GM12878 (cell line): Measurements from ENCODE around the gene ARCN1. TPM values are rescaled to one million over a fixed set of nuclear protein-coding genes. Genes with fewer than 3 reads are reported as not detected.

ENCODE experiments used
- ASH2L ChIP-seq: fragments of 300-600, 200-600 bp; sonication (generic); IDR thresholded peaks from 2 replicates; pipeline ENCODE4 v1.6.1; 2017; ENCODE audit warnings: low read depth, mild to moderate bottlenecking, borderline replicate concordance
- BCL3 ChIP-seq: IDR thresholded peaks from 2 replicates; pipeline ENCODE4 v1.6.1; 2011; ENCODE audit warnings: borderline replicate concordance, low read depth, mild to moderate bottlenecking, moderate library complexity, low read length; ENCODE audit not compliant: insufficient read depth, poor library complexity, severe bottlenecking
- BMI1 ChIP-seq: fragments of 450-650 bp; IDR thresholded peaks from 2 replicates; pipeline ENCODE4 v1.6.1; 2016; ENCODE audit warnings: mild to moderate bottlenecking, moderate library complexity, borderline replicate concordance
- CEBPZ ChIP-seq: fragments of 150-350 bp; IDR thresholded peaks from 2 replicates; pipeline ENCODE4 v1.6.1; 2016; ENCODE audit warnings: low read depth, low read length
- ESRRA ChIP-seq: IDR thresholded peaks from 2 replicates; pipeline ENCODE4 v1.6.1; 2012; ENCODE audit warnings: mild to moderate bottlenecking, low read length, improper control_type of control experiment
- FOS ChIP-seq: IDR thresholded peaks from 3 replicates; pipeline ENCODE4 v1.6.1; 2011; ENCODE audit warnings: borderline replicate concordance; ENCODE audit not compliant: insufficient read length; ENCODE audit errors: extremely low read depth
- FOXM1 ChIP-seq: IDR thresholded peaks from 2 replicates; pipeline ENCODE4 v1.6.1; 2012; ENCODE audit warnings: low read depth, mild to moderate bottlenecking, inconsistent platforms, low read length, moderate library complexity
- GATAD2B ChIP-seq: fragments of 450-650 bp; conservative IDR thresholded peaks from 2 replicates; pipeline ENCODE4 v1.6.1; 2017; ENCODE audit warnings: low read depth, mild to moderate bottlenecking, moderate library complexity
- HDAC2 ChIP-seq: fragments of 200-600 bp; sonication (generic); IDR thresholded peaks from 2 replicates; pipeline ENCODE4 v1.6.1; 2017
- HDGF ChIP-seq: fragments of 450-650 bp; IDR thresholded peaks from 2 replicates; pipeline ENCODE4 v1.6.1; 2016; ENCODE audit warnings: antibody characterized with exemption
- IRF4 ChIP-seq: IDR thresholded peaks from 2 replicates; pipeline ENCODE4 v1.6.1; 2011; ENCODE audit warnings: low read depth, low read length
- JUNB ChIP-seq: IDR thresholded peaks from 2 replicates; pipeline ENCODE4 v1.6.1; 2016; ENCODE audit warnings: antibody characterized with exemption, mild to moderate bottlenecking
- JUND ChIP-seq: IDR thresholded peaks from 2 replicates; pipeline ENCODE4 v1.6.1; 2012; ENCODE audit warnings: low read depth, mild to moderate bottlenecking, low read length, improper control_type of control experiment, moderate library complexity
- MEF2A ChIP-seq: IDR thresholded peaks from 2 replicates; pipeline ENCODE4 v1.6.1; 2011; ENCODE audit warnings: low read depth, mild to moderate bottlenecking, low read length, moderate library complexity; ENCODE audit not compliant: insufficient read depth
- MTA2 ChIP-seq: fragments of 450-650 bp; IDR thresholded peaks from 2 replicates; pipeline ENCODE4 v1.6.1; 2016; ENCODE audit warnings: low read depth, mild to moderate bottlenecking, moderate library complexity
- NBN ChIP-seq: fragments of 450-650 bp; IDR thresholded peaks from 2 replicates; pipeline ENCODE4 v1.6.1; 2016
- NR2F1 ChIP-seq: fragments of 450-650 bp; conservative IDR thresholded peaks from 2 replicates; pipeline ENCODE4 v1.6.1; 2017; ENCODE audit warnings: mild to moderate bottlenecking
- RAD51 ChIP-seq: fragments of 450-650 bp; IDR thresholded peaks from 2 replicates; pipeline ENCODE4 v1.6.1; 2016; ENCODE audit warnings: moderate library complexity, mild to moderate bottlenecking, inconsistent platforms
- RBBP5 ChIP-seq: fragments of 200-600 bp; sonication (generic); conservative IDR thresholded peaks from 2 replicates; pipeline ENCODE4 v1.6.1; 2016
- RELB ChIP-seq: fragments of 450-650 bp; IDR thresholded peaks from 2 replicates; pipeline ENCODE4 v1.6.1; 2017; ENCODE audit warnings: low read depth, mild to moderate bottlenecking, moderate library complexity
- SIX5 ChIP-seq: IDR thresholded peaks from 2 replicates; pipeline ENCODE4 v1.6.1; 2011; ENCODE audit warnings: mild to moderate bottlenecking, low read depth, low read length, moderate library complexity; ENCODE audit not compliant: severe bottlenecking
- SMARCA5 ChIP-seq: fragments of 450-650 bp; IDR thresholded peaks from 2 replicates; pipeline ENCODE4 v1.6.1; 2017; ENCODE audit warnings: mild to moderate bottlenecking
- SPI1 ChIP-seq: IDR thresholded peaks from 2 replicates; pipeline ENCODE4 v1.6.1; 2011; ENCODE audit warnings: low read depth, mild to moderate bottlenecking, low read length, moderate library complexity, borderline replicate concordance; ENCODE audit not compliant: insufficient read depth
- TCF12 ChIP-seq: IDR thresholded peaks from 2 replicates; pipeline ENCODE4 v1.6.1; 2011; ENCODE audit warnings: low read depth, mild to moderate bottlenecking, low read length
- YY1 ChIP-seq: IDR thresholded peaks from 2 replicates; pipeline ENCODE4 v1.6.1; 2011; ENCODE audit warnings: low read depth, mild to moderate bottlenecking, low read length
- ZNF207 ChIP-seq: fragments of 450-650 bp; IDR thresholded peaks from 2 replicates; pipeline ENCODE4 v1.6.1; 2014; ENCODE audit warnings: antibody characterized with exemption, mild to moderate bottlenecking, borderline replicate concordance
- polyA plus RNA-seq, 11 experiments: library from polyadenylated mRNA; depleted of rRNA in 4 of 11; unstranded in 6 of 11; stranded (reverse) in 5 of 11; fragments of >200 nt; fragmentation: Nextera tagmentation in 4 of 11; fragmentation: Illumina TruSeq in 1 of 11; extraction: Ambion mirVana in 4 of 11; extraction: Trizol in 1 of 11; gene quantifications; 1 replicate in 1 of 11; 2 replicates in 10 of 11; pipeline versions ENCODE4 v1.2.1 to v1.2.3, GENCODE V29; 2011 to 2016; ENCODE audit warnings: inconsistent platforms in 2 of 11, missing spikeins in 2 of 11, low read depth in 1 of 11
- total RNA-seq, 4 experiments: library from RNA; depleted of rRNA in 3 of 4; stranded (reverse); fragments of >200 nt in 3 of 4; fragmentation: Illumina TruSeq in 1 of 4; extraction: Trizol in 1 of 4; gene quantifications; 2 replicates each; pipeline versions ENCODE4 v1.2.1 to v1.2.3, GENCODE V29; 2013 to 2021

ARCN1 gene
- total and polyA plus RNA-seq, 10 of the 15 experiments (the other 5 are each of a cell fraction or from before 2014, with no cell fraction given): 33.3 to 172 (median 106) TPM

GRCh38 chr11:118572061-118572980 lies at the start of gene ARCN1 (continued):
- TF ChIP-seq RBBP5: no peak
- TF ChIP-seq SMARCA5: no peak
- no peak for TF ChIP-seq ZNF207
- no peak for TF ChIP-seq IRF4
- no peak for TF ChIP-seq TCF12
- TF ChIP-seq NR2F1: peak; percentile 80; the same call in 1 of the 2 replicates
- 0 out of 2 replicates have a peak, but pooled peaks have one; percentile 63 for TF ChIP-seq NBN
- no peak for TF ChIP-seq CEBPZ
- no peak for TF ChIP-seq HDGF
- peak; percentile 20; the same call in 1 of the 2 replicates for TF ChIP-seq RELB
- TF ChIP-seq HDAC2: no peak
- TF ChIP-seq GATAD2B: peak; percentile 69; the same call in 1 of the 2 replicates
- TF ChIP-seq SIX5: no peak
- no peak for TF ChIP-seq BCL3
- TF ChIP-seq BMI1: no peak
- TF ChIP-seq RAD51: no peak
- no peak for TF ChIP-seq JUND
- TF ChIP-seq JUNB: no peak
- no peak for TF ChIP-seq SPI1
- TF ChIP-seq ESRRA: no peak
- peak; percentile 95 for TF ChIP-seq YY1
- TF ChIP-seq ASH2L: no peak
- no peak for TF ChIP-seq FOS
- TF ChIP-seq FOXM1: no peak
- peak; percentile 60; the same call in 1 of the 2 replicates for TF ChIP-seq MTA2
- TF ChIP-seq MEF2A: no peak
